Activated T-helper 1 cell treated with anti-CD3 and anti-CD28 coated beads, Interleukin-2, amount 50 U/mL, for 16 hours (primary cell): Measurements from ENCODE around the gene RXFP4.

Source experiments
- DNase-seq, 2 donors: peaks; one replicate each; pipeline ENCODE4 v3.0.0-alpha.2; 2020; ENCODE audit warnings: low read depth in 1 of 2, low spot score in 1 of 2

The RXFP4 gene

DNA sequence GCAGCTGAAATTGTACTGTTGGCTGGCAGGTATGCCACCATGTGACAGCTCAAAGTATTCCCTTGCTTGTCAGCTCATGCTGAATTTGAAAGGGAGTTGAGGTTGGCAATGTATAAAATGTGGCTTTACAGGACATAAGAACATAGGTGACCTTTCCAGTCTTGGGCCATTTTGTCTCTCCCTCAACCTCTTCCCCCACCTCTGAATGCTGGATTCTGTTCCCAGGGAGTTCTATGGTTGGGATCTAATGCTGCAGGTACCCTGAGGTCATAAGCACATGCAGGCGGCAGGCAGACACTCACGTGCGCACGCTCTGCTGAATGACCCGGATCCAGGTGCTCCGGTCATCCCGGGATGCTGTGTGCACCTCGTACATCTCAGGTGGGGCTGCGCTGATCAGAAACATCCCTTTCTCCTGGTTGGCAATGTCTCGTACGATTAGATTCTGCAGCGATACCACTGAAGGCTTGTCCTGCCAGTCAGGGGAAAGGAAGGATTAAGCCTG, 16.0 kb downstream of the RXFP4 start:
- no peak for DNase-seq

DNA sequence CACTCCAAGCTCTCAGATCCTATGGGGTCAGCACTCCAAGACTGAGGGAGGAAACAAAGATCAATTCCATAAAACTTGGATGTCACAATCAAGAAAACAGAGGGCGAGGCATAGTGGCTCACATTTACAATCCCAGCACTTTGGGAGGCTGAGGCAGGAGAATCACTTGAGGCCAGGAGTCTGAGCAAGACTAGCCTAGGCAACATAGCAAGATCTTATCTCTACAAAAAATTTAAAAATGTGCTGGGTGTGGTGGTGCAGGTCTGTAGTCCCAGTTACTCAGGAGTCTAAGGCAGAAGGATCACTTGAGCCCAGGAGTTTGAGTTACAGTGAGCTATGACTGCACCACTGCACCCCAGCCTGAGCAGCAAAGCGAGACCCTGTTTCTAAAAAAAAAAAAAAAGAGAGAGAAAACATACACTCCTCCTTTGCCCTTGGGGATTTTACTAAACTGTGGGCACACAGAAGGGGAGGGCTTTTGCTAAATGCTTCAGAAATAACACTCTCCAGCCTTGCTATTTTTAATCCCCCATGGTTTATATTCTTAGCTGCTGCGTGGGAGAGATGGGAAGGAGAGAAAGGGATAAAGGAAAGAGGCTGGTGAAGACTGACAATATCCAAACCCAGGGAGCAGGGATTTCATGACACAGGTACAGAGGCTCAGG, 18.8 kb downstream of the RXFP4 start:
- no peak for DNase-seq

DNA sequence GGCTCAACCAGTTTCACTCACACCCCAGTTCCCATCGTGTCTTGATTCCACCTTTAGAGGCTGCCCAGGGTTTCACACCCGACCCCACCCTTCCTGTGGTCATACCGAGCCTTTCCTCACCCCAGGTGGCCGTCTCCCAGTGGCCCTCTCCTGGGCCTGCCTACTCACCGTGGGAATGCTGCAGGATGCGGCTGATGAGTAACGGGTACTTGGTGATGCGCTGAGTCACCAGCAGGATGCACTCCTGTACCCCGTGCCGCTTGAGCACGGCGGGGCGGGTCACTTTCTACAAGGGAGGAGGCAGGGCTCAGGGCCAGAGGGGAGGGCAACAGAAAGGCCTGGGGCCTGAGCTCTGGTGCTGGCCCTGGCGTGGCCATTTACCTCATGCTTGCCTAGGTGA, 20.5 kb downstream of the RXFP4 start:
- DNase-seq = no peak

GRCh38 chr1:155962599-155963211, 21.3 kb downstream of the RXFP4 start:
- DNase-seq = no peak

GRCh38 chr1:155964193-155964592, 22.8 kb downstream of the RXFP4 start:
- DNase-seq = no peak

DNA sequence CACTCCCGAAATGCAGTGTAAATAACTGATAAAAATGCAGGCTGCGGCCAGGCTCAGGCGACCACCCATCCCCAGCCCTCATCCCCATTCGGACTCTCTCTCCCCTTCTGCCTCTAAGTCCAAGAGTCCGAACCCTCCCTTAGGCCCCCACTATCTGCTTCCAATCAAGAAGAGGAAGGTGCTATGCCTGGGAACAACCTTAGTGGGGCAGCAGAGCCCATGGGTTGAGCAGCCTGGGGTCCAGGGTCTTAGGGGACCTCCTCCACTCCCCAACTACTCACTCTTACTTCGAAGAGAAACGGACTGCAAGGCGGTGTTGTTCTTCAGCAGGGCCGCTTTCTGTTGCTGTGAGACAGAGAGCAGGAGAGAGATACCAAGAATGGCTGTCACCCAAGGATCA, 24.7 kb downstream of the RXFP4 start:
- no peak for DNase-seq

- DNase-seq = no peak
Observed at GRCh38 chr1:155966750-155967149, 25.3 kb downstream of the RXFP4 start.

DNA sequence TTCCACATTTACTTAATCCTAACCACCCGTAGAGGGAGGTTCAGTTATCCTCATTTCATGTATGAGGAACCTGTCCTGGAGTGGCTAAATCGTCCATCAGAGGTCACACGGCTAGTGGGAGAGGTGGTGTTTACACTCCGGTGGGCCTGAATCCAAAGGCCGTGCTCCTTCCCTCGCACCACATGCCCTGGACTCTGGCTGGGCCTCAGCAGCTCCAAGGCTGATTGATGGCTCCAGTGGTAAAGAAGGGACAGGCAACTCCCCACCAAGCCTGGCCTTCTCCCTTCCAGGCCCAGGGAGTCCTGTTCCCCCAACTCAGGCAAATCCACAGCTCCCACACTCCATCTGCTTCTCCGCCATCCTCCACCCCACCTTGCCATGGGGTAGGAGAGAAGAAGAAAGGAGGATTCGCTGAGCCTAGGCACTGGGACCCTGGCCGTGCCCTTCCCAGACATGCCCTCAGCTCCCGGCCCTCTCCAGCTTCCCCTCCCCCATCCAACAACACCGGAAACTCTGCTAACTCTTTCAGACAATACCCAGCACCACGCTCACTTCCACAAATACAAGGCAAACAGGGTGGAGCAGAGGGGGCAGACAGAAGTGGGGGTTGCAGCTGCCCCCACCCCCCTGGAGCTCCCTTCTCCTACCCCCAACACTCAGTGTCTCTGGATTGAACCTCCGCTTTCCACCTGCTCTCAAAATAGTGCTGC, 26.1 kb downstream of the RXFP4 start:
- DNase-seq = no peak

- no peak for DNase-seq
Observed at GRCh38 chr1:155968051-155968400, 26.6 kb downstream of the RXFP4 start.

DNA sequence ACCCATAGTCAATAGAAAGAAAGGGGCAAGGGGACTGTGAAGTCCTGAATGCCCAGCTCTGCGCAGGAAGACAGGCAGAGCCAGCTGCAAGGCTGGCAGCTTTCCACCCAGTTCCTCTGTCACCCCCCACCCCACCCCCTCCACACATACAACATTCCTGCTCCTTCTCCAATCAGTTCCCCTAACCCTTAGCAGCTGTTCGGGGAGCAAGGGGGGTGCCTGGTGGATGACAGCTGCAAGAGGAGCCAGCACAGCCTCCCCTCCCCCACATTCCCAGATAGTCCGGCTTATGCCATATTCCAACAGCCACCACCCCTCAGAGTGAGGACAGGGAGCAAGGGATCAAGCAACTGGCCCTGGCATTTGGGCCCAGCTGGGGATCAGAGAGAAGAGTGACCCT, 27.2 kb downstream of the RXFP4 start:
- no peak for DNase-seq

DNA sequence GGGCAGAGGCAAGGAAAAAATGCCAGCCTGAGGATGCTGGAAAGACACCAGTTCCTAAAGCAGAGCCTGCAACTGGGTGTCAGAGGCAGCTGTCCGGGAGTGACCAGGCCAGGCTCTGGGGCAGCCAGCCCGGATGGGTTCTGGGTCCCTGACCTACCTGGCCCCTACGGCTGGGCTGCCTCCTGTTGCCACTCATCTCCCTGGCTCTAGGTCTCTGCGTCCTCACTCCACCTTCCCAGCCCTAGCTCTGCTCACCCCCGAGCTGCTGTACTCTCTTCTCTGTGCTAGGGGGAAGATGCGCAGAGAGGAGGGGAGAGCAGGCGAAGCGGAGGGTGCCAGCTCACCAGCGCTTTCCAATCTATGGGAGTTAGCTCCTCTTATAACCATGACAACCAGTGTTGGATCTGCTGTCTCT, 27.9 kb downstream of the RXFP4 start:
- no peak for DNase-seq

- DNase-seq = no peak
Observed at GRCh38 chr1:155970531-155971167, 29.2 kb downstream of the RXFP4 start.

DNA sequence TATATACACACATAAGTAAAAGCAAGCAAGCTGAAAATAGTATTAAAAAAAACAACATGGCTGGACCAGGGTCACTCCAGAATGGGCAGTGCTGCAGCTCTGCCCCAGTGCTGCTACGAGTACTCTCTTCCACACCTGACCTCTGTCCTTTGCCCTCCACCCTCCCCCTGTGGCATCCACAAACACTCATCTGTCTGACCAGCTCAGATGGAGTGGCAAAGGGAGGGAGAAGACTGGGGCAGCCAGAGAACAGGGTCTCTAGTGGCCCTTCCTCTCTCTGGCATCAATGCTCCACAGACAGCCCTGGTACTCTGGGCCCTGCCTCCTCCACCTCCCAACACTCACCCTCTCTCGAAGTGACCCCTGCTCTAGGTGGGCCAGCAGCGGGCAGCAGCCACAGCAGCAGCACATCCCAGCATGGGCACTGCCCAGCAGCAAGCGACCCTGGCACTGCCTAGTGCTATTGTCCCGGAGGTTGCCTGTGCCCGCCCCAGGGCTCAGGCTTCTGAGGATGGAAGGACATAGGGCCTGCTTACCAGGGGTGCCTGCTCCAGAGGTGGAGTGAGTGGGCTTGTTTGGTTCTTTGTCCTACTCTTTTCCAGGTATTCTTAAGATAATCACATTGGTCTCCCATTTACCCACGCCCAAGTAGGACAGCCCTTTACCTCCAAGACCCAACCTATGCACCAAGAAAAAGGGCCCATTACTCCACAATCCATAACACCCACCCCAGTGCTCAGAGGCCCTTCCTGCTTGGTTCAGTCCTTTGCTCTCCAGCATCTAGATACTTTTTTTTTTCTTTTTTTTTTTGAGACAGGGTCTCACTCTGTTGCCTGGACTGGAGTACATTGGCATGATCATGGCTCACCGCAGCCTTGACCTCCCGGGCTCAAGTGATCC, 30.7 kb downstream of the RXFP4 start:
- DNase-seq = no peak

- no peak for DNase-seq
Observed at GRCh38 chr1:155973723-155974122, 32.3 kb downstream of the RXFP4 start.

DNA sequence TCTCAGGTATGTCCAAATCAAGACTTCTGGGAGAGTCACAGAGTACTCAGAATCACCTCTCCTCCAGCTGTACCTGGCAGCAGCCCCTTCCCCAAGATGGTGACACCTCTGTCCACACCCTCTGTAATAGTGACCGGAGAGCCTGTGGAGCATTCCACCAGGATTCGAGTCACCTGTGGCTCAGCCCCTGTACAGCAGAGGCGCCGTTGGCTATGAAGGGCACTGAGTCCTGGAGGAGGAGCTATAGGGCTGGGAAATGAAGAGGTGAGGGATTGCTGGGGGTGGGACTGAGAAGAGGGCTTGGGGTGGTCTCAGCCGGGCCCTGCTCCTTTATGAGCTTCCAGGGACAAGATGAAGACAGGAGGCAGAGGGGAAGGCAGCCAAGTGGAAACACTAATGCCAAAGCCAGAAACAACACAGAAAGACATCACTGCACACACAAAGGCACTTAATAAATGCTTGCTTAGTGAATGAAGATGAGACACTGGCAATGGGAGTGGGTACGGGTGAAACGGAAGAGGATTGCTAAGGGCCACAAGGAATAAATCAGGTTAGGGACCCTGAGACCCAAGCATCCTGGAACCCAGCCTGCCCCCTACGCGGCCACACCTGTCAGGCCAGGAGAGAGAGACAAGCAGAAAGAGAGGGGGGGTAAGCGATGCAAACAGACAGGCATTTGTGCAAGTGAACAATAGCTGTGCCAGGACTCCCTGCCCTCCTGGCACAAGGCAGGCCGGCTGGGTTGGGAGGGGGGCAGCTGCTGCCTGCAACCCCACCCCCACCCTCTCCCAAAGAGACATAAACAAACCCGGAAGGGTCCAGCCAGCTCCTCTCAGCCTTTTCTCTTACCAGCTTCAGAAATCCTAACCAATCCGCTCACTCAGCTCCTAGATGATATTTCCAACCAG, 33.0 kb downstream of the RXFP4 start:
- no peak for DNase-seq

GRCh38 chr1:155975375-155976061, 34.1 kb downstream of the RXFP4 start:
- no peak for DNase-seq

- peak; percentile 39 to 49 for DNase-seq
Observed at GRCh38 chr1:155976062-155976912, 34.8 kb downstream of the RXFP4 start.

DNA sequence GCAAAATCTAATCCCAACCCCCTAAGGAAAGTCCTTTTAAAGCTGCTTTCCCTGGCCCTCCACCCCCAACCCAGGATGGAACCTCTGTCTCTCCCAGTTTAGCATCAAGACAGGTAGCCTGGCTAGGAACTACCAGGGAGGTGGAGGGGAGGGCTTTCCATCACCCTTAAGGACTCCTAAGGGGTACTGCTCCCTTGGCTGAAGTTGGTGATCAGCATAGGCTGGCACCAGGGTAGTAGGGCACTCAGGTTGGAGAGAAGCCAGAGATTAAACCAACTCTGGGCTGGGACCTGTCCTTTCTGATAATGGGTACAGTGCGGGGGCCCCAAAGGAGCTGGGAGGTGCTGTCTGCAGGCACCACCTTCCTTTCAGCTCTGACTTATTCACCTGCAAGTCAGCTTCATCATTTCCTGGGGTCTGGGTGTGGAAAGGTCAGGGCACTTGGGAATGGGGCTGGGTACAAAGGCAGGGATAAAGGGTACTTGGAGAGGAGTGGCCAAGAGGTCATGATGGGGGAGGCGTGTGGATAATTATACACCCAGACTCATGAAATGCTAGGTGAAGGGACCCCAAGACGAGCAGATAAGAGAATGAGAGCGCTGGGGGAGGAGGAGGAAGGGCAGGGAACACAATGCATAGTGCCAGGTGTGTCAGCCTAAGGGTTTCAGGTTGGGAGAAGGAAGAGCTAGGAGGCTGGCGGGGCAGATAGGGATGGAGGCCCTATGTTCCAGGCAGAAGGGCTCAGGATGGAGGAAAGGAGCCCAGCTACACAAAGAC, 35.7 kb downstream of the RXFP4 start:
- no peak for DNase-seq
